Renal cortical epithelial cell (primary cell): ENCODE data around the gene FOXO6. TPM values are rescaled to one million over a fixed set of nuclear protein-coding genes. Genes with fewer than 3 reads are reported as not detected.

Source experiments
- DNase-seq: peaks from one replicate; pipeline ENCODE4 v3.0.0-alpha.2; 2011; ENCODE audit warnings: low read depth
- total RNA-seq: library from RNA; depleted of rRNA; stranded (reverse); fragments of >200 nt; gene quantifications from 2 replicates; pipeline ENCODE4 v1.2.3, GENCODE V29; 2014

FOXO6 gene
- total RNA-seq, 1 donor from 2014 or later = 0.25 TPM

- no peak for DNase-seq
These were observed 63.4 kb downstream of the FOXO6 start for GRCh38 chr1:41424581-41425118.

- no peak for DNase-seq
These were observed 64.1 kb downstream of the FOXO6 start for GRCh38 chr1:41425369-41425768.

GRCh38 chr1:41426201-41426890, 65.1 kb downstream of the FOXO6 start:
- DNase-seq = no peak

- DNase-seq = no peak
These were observed 66.1 kb downstream of the FOXO6 start for GRCh38 chr1:41427122-41427913.

- no peak for DNase-seq
These were observed 66.9 kb downstream of the FOXO6 start for GRCh38 chr1:41427916-41428737.

- DNase-seq = no peak
These were observed 67.8 kb downstream of the FOXO6 start for GRCh38 chr1:41428738-41429640.

- no peak for DNase-seq
These were observed 68.4 kb downstream of the FOXO6 start for GRCh38 chr1:41429641-41430035.

GRCh38 chr1:41430069-41430468, 68.8 kb downstream of the FOXO6 start:
- DNase-seq = no peak

- no peak for DNase-seq
These were observed 69.3 kb downstream of the FOXO6 start for GRCh38 chr1:41430582-41430981.

- DNase-seq = no peak
These were observed 70.5 kb downstream of the FOXO6 start for GRCh38 chr1:41431490-41432350.

Other genes with a start within 250 kb of the FOXO6 start
- gene SCMH1, start 119.1 kb upstream of the FOXO6 start, total RNA-seq = 5.9 and 25.1 TPM in 2 replicates
- 19.4 and 39.9 TPM in 2 replicates for gene EDN2, start 123.2 kb downstream of the FOXO6 start, total RNA-seq